Measurements from ENCODE around the gene TMEM169.
"Not testable (repeated sequence)": the region's sequence is repeated elsewhere in the genome, so short reads cannot be mapped to it uniquely, and the experiment has no call there.

The TMEM169 gene

DNA sequence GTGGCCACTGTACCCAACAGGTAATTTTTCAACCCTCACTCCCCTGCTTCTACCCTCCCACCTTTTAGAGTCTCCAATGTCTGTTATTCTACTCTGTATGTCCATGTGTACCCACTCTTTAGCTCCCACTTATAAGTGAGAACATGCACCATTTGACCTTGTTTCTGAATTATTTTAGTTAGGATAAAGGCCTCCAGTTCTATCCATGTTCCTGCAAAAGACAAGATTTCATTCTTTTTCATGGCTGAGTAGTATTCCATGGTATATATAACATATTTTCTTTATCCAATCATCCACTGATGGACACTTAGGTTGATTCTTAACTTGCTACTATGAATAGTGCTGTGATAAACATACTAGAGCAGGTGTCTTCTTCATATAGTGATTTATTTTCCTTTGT lies 9.2 kb upstream of the TMEM169 start:
- no peak for DNase-seq

DNA sequence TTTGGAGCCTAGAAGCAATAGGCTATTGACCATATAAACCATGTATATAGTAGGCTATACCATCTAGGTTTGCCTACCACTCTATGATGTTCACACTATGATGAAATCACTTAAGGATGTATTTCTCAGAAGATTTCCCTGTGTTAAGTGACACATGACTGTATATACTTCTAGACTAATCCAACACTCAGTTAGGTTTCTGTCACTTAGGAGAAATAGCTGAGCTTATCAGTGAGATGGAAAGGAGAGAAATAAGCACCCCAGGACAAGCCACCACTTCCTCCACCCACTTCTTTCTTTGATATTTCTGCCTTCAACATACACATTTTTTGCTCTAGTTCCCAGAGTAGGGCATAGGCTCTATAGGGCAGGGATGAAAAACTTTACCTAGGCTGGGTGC lies 7.9 kb upstream of the TMEM169 start:
- no peak for DNase-seq

DNA sequence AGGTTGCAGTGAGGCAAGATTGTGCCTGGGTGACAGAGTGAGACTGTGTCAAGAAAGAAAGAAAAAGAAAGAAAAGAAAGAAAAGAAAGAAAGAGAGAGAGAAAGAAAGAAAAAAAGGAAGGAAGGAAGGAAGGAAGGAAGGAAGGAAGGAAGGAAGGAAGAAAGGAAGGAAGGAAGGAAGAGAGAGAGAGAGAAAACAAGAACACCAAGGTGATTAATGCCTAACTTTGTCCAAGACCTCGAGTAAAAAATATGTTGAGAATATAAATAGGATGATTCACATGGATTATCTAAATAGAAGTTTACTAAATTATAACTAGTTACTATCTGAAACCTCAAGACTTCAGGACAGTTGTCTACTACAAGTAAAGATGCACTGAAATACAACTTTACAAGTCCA lies 7.3 kb upstream of the TMEM169 start:
- DNase-seq = no peak

DNA sequence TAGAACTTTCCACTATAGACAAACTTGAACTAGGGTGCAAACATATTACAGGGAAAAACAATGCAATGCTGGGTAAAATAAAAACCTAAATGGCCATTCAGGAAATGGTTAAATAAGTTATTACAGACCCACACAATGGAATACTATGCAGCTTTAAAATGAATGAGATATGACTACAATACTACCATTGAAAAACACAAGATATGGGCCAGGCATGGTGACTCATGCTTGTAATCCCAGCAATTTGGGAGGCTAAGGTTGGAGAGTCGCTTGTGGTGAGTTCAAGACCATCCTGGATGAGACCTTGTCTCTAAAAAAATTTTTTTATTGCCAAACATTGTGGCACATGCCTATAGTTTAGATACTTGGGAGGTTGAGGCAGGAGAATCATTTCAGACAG lies 6.9 kb upstream of the TMEM169 start:
- no peak for DNase-seq

DNA sequence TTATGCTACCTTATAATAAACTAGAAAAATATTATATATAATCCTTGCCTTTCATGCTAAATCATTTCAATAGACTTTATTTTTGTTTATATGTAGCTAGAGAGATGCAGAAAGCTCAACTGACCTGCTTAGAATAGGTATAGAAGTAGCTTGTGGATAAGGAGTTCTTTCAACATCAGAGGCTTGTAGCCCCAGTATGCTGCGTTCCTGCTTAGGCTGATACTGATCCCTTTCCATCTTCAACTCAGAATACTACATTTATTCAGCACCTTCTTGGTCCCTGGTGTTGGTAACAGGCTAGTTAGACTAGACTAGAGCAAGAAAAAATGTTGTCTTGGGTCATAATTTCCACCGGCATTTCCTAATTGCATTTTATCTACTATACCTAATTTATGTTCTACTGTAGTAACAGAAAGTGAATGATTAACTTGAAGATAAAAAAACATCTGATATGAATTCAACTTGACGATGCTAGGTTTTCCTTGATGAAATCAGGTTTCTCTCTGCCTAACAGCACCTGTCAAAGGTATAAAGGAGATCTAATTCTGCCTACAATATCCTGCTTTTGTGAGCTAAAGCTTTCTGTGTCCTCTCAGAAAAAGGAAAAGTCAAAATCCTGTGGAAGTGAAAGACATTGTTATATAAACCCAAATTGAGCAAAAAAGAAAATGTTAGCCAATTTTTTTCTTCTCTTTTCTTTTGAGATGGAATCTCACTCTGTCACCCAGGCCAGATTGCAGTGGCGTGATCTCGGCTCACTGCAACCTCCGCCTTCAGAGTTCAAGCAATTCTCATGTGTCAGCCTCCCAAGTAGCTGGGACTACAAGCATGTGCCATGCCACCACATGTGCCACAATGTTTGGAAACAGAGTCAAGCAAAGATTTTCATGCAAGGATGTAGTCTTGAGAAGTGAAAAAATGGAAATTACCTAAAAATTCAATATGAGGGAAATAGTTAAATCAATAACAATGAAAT lies 5.9 kb upstream of the TMEM169 start:
- no peak for DNase-seq

DNA sequence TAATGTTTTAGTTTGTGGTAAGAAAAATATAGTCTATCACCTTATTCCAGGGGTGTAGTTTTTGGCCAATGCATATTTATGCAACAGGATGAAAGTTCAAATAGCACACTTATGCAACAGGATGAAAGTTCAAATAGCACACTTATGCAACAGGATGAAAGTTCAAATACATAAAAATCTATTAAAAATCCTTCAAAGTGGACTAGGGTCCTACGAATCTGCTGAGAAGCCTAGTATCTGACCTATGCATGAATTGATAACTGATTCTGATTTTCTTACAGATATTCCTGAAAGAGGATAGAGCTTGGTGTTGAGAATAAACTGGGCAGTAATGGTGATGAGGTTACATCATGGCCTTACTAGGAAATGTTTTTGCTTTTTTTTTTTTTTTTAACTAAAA lies 2.9 kb upstream of the TMEM169 start:
- DNase-seq = no peak

DNA sequence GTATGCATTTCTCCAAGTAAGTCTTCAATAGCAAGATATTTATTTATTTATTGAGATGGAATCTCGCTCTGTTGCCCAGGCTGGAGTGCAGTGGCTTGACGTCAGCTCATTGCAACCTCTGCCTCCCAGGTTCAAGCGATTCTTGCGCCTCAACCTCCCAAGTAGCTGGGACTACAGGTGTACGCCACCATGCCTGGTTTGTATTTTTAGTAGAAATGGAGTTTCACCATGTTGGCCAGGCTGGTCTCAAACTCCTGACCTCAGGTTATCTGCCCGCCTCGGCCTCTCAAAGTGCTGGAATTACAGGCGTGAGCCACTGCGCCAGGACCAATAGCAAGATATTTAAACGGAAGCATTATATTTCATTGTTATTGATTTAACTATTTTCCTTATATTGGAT lies 1.7 kb upstream of the TMEM169 start:
- not testable (repeated sequence) for DNase-seq

DNA sequence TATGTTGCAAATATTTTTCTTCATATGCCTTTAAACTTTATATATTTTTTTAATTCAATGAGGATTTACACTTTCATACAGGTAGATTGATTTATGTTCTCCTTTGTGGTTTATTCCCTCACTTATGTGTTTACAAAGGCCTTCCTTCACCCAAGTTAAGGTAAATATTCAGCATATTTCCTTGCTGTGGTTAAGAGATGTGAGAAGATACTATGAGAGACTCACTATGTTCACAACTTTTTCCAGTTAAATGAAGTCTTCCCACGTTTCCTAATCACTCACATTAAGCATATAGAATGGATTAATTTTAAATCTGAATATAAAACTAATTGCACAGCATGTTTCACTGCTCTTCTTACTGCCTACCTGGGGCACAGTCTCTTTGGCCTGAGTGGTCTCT lies 707 bp upstream of the TMEM169 start:
- no peak for DNase-seq

DNA sequence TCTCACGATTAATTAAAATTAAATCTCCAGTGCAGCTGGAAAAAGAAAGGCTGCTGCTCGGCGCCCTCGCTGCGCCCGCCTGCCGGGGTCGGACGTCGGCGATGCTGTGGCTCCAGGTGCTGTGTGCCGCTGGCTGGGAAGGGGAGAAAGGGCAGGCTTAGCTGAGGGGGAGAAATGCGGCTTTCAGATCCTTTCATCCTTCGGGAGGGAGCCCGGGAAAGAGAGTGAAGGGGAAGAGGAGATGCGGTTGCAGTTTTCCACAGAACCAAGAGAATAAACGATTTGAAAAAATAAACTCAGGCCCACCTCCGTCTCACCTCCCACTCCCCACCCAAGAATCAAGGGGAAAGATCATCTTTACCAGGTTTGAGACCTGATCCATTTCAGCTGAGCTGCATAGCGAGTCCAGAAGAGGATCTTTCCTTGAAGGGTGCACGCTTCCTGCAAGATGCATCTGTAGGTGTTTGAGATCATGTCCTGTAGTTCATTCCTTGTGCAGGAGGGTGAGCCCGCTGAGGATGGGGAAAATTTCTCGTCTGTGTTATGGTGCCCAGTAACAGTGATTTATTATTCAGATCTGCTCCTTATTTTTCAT lies 495 bp downstream of the TMEM169 start:
- no peak for DNase-seq

DNA sequence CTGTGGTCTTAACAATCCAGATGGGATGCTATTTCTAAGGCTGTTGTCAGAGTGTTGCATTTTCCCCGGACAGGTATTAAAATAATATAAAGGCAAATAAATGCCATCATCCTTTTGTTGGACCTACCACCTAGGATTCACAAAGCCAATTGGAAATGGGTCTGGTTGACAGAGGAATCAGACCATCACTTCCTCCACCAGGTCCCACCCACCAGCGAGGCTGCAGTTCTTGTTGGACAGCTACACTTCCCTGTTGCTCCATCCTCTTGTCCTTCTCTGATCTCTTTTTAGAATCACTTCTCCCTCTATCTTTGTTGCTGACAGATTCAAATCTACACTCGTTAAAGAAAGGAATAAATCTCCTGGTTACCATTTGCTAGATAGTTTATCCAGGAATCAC lies 1.1 kb downstream of the TMEM169 start:
- peak in 1 of 2 donors; percentile 4 for DNase-seq

DNA sequence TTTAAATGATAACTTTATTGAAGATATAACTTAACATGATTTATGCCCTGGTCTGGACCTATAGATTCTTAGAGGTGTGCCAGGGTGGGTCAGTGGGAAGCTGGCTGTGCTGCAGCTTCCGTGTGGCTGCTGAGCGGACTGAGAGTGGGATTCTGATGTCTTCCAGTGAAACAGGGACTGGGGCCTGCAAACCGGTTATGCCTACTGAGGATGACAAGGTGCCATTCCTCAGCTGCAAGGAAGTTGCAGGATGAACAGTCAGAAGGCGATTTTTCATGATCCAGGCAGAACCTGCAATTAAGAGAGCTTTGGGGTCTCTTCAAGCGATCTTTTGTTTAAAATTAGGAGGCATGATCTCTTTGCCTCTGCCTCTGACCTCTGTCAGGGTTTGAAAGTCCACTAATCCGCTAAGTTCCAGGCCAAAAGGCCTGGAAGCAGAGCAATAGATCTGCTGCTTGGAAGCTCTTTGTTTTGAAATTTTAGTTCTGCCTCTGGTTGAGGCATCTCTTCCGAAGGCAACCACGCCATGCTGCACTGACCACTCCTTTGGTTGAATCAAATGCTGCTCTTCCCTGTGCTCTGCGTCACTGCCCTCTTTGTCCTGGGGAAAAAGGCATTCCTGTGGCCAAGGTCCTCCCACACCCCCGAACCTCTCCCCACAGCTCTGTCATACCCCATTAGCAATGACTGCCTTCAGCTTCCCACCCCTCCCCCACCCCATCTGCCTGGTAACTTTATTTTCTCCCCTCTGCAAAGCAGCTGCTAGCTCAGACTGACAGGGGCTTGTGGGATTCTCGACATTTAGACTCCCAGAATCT lies 2.0 kb downstream of the TMEM169 start:
- no peak for DNase-seq

DNA sequence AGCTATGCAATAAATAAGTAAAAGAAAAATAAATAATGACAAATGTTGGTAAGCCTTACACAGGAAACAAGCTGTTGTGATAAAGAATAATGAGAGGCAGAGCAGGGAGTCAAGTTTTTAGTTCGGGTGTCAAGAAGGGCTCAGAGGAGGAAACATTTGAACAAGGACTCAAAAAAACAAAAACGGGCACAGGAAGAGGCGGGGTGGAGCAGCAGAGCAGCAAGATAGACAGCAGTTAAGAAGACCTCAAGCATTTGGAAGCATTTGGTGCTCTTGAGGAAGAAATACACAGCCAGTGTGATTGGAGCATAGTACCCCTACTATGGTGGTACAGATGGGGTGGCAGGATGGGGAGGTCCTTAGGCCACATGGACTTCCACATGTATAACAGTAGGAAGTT lies 2.8 kb downstream of the TMEM169 start:
- DNase-seq = peak in 1 of 2 donors; percentile 40

DNA sequence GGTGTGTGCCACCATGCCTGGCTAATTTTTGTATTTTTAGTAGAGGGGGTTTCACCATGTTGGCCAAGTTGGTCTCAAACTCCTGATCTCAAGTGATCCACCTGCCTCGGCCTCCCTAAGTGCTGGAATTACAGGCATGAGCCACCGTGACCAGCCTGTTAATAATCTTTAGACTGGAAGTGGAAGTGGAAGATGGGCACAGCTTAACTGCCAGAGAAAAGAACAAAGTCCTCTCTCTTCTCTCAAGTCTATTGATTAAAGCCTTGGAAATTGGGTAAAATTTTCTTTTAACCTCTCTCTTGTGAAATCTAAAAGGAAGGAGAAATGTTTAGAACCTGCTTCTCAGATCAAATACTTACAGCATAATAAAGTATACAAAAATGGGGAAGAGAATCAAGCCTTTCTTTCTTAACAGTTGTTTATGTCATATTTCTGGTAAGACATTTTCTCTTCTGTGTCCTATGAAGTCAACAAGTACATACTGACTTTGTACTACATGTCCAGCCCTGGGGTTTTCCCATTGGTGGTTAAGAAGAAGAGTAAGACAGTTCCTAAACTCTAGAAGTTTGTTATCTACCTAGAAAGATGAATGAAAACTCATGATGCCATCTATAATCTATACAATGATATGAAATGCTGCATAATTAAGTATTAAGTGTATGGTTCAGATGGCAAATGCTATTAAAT lies 4.6 kb downstream of the TMEM169 start:
- no peak for DNase-seq

DNA sequence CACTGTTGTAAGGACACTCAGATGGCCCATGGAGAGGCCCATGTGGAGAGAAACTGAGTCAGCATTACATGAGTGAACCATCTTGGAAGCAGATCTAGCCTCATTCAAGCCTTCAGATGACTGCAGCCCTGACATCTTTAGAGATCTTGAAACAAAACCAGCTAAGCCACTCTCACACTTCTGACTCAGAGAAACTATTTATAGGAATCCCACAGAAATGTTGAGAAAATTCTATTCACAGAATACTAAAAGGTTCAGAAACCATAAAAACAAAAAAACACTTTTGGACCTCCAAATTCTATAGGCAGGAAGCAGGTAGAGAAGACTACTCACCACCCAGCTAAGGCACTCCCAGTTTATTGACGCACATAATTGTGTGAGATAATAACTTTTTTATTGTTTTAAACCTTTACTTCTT lies 8.7 kb downstream of the TMEM169 start:
- DNase-seq = no peak

DNA sequence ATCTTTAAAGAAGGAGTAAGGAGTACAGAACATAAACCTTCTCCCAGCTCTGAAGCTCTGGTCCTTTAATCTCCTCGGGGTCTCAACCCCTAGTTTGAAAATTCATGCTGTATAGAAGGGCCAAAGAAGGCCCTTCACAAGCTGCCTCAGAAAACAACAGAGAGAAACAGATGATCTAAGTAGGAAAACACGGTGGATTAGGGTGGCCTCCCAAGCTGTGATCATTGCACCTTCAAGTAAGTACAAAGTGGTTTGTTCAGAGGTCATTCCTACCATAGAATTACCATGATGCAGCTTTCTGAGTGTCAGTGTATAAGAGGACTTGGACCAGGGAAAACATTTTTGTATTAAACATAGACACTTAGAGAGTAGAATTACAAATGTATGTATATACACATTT lies 10.9 kb downstream of the TMEM169 start:
- no peak for DNase-seq

DNA sequence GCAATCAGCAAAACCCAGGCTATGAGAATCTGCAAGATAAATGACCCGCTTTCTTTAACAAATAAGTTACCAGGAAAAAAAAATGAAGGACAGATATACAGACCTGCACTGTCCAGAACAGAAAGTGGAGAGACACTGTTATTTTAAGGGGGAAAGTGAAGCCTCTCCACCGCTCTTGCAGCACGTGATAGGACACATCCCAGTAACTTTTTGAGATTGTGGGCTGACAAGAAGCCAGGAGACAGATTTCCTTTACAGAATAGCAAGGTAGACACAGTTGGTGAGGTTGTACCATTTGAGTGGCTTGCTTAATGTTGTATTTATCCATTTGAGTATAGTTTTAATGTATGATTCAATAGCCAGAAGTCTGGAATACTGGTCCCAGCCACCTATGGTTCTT lies 13.0 kb downstream of the TMEM169 start:
- DNase-seq = no peak

DNA sequence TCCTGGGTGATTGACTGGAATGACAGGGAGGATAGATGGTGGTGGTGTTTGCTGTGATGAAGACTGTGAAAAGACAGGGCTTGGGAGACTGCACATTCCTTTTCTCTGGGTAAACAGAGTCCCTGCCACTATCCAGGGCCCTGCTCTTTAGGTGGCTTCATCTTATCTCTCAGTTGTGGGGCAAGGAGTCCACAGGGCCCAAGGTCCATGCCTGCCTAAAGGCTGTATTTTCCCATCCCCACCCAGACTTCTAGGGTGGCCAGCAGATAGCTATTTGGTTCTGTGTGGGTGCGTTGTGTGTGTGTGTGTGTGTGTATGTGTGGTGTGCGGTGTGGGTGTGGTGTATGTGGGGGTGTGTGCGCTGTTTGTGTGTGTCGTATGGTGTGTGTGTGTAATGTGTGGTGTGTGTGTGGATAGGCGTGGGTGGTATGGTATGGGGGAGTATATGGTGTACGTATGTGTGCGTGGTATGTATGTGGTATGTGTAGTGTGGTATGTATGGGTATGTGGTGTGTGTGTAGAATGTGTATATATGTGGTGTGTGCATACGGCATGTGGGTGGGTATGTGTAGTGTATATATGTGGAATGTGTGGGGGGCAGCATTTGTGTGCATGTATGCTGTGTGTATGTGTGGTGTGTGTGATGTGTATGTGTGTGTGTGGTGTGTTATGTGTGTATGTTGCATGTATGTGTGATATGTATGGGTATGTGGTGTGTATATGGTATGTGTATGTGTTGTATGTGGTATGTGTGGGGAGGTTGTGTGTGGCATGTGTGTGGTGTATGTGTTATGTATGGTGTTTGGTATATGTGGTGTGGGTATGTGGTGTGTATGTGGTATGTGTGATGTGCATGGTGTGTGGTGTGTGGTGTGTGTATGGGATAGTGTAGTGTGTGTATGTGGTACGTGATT lies 17.0 kb downstream of the TMEM169 start:
- DNase-seq = no peak

DNA sequence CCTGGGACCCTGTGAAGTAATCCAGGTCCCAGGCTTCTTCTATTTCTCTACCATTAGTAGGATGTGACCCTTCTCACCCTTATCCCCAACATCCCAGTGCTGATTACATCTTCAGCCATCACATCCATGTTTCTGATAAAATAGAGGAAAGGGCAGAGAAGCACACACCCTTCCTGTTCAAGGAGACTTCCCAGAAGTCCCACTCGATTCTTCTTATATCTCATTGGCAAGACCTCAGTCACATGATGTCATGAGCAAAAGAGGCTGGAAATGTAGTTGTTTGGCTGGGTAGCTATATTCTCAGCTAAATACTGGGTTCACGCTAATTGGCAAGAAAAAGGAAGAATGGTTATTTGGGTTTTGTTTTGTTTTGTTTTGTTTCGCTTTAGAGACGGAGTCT lies 19.4 kb downstream of the TMEM169 start:
- no peak for DNase-seq

DNA sequence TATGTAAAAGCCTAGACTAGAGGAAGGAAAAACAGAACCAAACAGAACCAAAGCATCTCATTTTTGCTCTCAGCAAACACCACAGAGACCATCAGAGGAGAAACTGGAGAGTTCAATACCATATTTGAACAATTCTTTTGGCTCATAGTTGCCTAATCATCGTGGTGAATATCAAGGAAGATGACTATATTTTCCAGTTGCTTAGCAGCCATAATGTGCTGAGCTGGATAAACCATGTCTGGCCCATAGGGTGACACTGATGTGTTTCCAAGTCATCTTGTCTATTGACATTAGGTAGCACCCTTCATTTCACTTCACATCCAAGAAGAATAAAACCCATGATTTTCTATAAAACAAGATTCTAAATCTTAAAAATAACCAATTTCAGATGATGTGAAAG lies 21.5 kb downstream of the TMEM169 start:
- no peak for DNase-seq

DNA sequence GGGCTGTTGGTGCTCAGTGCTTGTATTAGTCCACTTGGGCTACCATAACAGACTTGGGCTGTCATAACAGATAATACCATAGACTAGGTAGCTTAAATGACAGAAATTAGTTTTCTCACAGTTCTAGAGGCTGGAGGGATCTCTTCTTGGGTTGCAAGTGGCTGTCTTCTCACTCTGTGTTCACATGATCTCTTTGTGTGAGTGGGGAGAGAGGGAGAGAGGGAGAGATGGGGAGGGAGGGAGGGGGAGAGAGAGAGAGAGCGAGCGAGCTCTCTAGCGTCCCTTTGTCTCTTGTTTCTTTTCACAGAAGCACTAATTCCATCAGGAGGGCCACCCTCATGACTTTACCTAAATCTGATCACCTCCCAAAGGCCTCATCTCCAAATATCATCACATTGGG lies 23.0 kb downstream of the TMEM169 start:
- no peak for DNase-seq

DNA sequence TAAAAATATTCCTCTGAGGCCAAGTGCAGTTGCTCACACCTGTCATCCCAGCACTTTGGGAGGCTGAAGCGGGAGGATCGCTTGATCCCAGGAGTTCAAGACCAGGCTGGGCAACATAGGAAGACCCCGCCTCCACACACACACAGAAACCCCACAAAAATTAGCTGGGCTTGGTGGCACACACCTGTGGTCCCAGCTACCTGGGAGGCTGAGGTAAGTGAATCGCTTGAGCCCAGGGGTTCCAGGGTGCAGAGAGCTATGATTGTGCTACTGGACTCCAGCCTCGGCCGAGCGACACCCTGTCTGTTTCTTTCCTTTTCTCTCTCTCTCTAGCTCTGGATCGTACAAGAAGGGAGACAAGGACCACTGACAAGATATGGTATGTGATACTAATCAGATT lies 25.6 kb downstream of the TMEM169 start:
- no peak for DNase-seq

DNA sequence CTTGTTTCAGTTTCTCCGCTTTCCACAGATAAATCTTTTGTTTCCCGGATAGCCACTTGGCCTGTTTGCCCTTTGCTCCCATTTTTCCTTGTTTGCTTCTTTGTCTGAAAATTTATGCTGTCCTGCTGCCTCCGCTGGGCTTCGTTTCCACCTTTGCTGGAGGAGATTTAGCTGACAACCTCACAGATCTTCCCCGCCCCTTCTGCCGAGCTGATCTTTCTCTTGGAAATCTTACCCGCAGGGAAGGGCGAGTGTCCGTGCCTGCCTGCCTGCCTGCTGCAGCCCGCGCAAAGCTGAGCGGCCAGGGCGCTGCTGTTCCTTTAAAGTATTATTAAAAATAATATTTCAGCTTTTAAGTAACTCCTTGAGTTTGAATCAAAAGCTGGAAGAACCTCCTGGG lies 26.0 kb downstream of the TMEM169 start:
- DNase-seq = no peak

Data from CD4-positive, alpha-beta T cell treated with Interferon alpha-2 for 1 hour (primary cell).